SU-DHL-6 (cell line): ENCODE measurements around the gene IQCH.
"Not testable (repeated sequence)": the region's sequence is repeated elsewhere in the genome, so short reads cannot be mapped to it uniquely, and the experiment has no call there.

ENCODE experiments used
- H2AFZ ChIP-seq: fragments of 200-600 bp; sonication (generic); 2 replicates; pipeline ENCODE4 v1.6.1; 2014; ENCODE audit warnings: low read depth, mild to moderate bottlenecking, moderate library complexity, mixed read lengths, antibody characterized with exemption, low read length; ENCODE audit not compliant: severe bottlenecking
- H3F3A ChIP-seq: fragments of 200-600 bp; shearing (Covaris generic); 2 replicates; pipeline ENCODE4 v1.6.0; 2016; ENCODE audit warnings: antibody characterized with exemption, mild to moderate bottlenecking; ENCODE audit not compliant: insufficient read depth
- H3K27ac ChIP-seq: fragments of 200-600 bp; sonication (generic); 2 replicates; pipeline ENCODE4 v1.5.1; 2016; ENCODE audit warnings: low read depth, mild to moderate bottlenecking, low read length, moderate library complexity, mixed read lengths
- H3K27me3 ChIP-seq: fragments of 200-600 bp; sonication (generic), shearing (Covaris generic); 2 replicates; pipeline ENCODE4 v1.6.0; 2014; ENCODE audit warnings: mild to moderate bottlenecking, low read length
- H3K36me3 ChIP-seq: fragments of 200-600 bp; sonication (generic); 2 replicates; pipeline ENCODE4 v1.6.1; 2014; ENCODE audit warnings: mild to moderate bottlenecking, low read length, mixed read lengths
- H3K4me2 ChIP-seq: fragments of 300-600, 200-600 bp; shearing (Covaris generic), sonication (generic); 2 replicates; pipeline ENCODE4 v1.6.0; 2014; ENCODE audit warnings: low read length, low read depth, mild to moderate bottlenecking; ENCODE audit not compliant: poor library complexity, severe bottlenecking
- H3K4me3 ChIP-seq: fragments of 200-600 bp; sonication (generic); 2 replicates; pipeline ENCODE4 v1.5.1; 2014; ENCODE audit warnings: antibody characterized with exemption, low read length, mild to moderate bottlenecking, mixed read lengths; ENCODE audit not compliant: insufficient read depth, poor library complexity, severe bottlenecking
- H3K79me2 ChIP-seq: fragments of 200-600 bp; sonication (generic); 2 replicates; pipeline ENCODE4 v1.6.1; 2014; ENCODE audit warnings: mild to moderate bottlenecking, low read length, moderate library complexity; ENCODE audit not compliant: insufficient read depth
- H3K9ac ChIP-seq: fragments of 200-600 bp; sonication (generic); 2 replicates; pipeline ENCODE4 v1.7.0; 2014; ENCODE audit warnings: mild to moderate bottlenecking, low read length
- H3K9me2 ChIP-seq: fragments of 200-600 bp; sonication (generic); replicated peaks from 2 replicates; pipeline ENCODE4 v1.6.1; 2014; ENCODE audit warnings: low read length; ENCODE audit not compliant: insufficient read depth
- H3K9me3 ChIP-seq: fragments of 200-600 bp; sonication (generic); 2 replicates; pipeline ENCODE4 v1.6.1; 2014; ENCODE audit warnings: low read length, mixed read lengths; ENCODE audit not compliant: insufficient read depth
- H4K20me1 ChIP-seq: fragments of 200-600 bp; sonication (generic); 2 replicates; pipeline ENCODE4 v1.6.1; 2014; ENCODE audit warnings: low read depth, mild to moderate bottlenecking, antibody characterized with exemption, low read length, moderate library complexity, mixed read lengths
- EZH2phosphoT487 ChIP-seq: fragments of 200-600 bp; sonication (generic), shearing (Covaris generic); conservative IDR thresholded peaks from 2 replicates; pipeline ENCODE4 v1.6.1; 2018; ENCODE audit warnings: mild to moderate bottlenecking, antibody characterized with exemption, low read length, moderate library complexity, mixed read lengths
- TF ChIP-seq, protein P1 (sequence below): fragments of 200-600 bp; sonication (generic); IDR thresholded peaks from one replicate; pipeline ENCODE4 v1.5.1; 2017; ENCODE audit warnings: antibody characterized with exemption, mild to moderate bottlenecking, low read length, moderate library complexity; ENCODE audit not compliant: insufficient read depth, poor library complexity, severe bottlenecking

The IQCH gene

DNA sequence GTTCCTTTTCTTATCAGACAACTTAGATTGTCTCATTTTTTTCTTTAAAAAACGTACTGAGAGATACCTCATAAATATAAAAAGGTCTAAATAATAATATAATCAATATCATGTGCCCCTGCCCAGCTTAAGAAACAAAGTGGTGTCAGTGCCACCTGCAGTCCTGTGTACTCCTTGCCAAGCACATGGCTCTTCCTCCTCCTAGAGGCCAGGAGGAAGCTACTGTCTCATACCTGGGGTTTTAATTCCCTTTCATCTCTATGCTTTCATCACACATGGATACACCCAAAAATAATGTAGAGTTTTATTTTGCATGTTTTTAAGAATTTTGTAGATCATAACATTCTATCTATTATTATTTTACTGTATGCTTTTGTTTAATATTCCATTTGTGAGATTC lies 167.7 kb downstream of the IQCH start:
- no peaks in the 10 kb centered on the region for H3K36me3 ChIP-seq
- no peak overlapping the region for H3K4me3 ChIP-seq
- H4K20me1 ChIP-seq, result no peaks in the 10 kb centered on the region
- H3K9me3 ChIP-seq, result no peaks in the 10 kb centered on the region
- TF ChIP-seq, protein P1, sequence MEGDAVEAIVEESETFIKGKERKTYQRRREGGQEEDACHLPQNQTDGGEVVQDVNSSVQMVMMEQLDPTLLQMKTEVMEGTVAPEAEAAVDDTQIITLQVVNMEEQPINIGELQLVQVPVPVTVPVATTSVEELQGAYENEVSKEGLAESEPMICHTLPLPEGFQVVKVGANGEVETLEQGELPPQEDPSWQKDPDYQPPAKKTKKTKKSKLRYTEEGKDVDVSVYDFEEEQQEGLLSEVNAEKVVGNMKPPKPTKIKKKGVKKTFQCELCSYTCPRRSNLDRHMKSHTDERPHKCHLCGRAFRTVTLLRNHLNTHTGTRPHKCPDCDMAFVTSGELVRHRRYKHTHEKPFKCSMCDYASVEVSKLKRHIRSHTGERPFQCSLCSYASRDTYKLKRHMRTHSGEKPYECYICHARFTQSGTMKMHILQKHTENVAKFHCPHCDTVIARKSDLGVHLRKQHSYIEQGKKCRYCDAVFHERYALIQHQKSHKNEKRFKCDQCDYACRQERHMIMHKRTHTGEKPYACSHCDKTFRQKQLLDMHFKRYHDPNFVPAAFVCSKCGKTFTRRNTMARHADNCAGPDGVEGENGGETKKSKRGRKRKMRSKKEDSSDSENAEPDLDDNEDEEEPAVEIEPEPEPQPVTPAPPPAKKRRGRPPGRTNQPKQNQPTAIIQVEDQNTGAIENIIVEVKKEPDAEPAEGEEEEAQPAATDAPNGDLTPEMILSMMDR, result no peak
- TF ChIP-seq EZH2phosphoT487, result no peak
- no peak overlapping the region for H2AFZ ChIP-seq
- no peak overlapping the region for H3K9ac ChIP-seq
- H3F3A ChIP-seq, result no peaks in the 10 kb centered on the region
- no peaks in the 10 kb centered on the region for H3K79me2 ChIP-seq
- H3K4me2 ChIP-seq, result no peak overlapping the region
- no peaks in the 10 kb centered on the region for H3K27me3 ChIP-seq
- H3K27ac ChIP-seq, result no peak overlapping the region
- H3K9me2 ChIP-seq, result no peaks in the 10 kb centered on the region

DNA sequence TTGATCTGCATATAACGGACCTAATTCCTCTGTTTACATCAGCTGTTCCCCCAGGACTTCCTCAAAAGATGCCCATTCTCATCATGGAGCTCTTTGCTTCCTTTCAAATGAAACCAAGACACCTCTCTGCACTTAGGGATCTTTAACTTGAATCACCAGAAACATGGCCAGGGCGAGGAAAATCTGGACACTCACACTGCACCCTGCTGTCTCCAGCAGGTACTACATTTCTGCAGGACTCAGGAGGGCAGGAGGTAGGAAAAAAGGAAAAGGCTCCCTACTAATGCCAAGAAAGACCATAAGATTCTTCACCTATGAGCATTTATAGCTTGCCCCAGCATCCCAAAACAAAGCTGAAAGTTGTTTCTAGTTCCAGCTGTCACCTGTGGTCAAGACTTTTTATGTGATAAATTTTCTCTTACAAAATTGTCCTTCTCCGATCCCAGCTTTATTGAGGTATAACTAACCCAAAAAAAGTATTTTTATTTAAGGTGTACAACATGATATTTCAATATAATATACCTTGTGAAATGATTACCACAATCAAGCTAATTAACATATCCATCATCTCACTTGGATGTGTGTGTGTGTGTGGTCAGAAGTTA lies 179.0 kb downstream of the IQCH start:
- TF ChIP-seq, protein P1, result peak; percentile 56
- TF ChIP-seq EZH2phosphoT487, result no peak
- Histone ChIP-seq H3K9me2 (no peaks in the 10 kb centered on the region), H3K27ac (no peak overlapping the region), H3K4me2 (no peak overlapping the region), H3F3A (no peaks in the 10 kb centered on the region), H3K36me3 (no peaks in the 10 kb centered on the region), H3K27me3 (no peaks in the 10 kb centered on the region), H3K4me3 (no peak overlapping the region), H4K20me1 (no peaks in the 10 kb centered on the region), H3K9ac (no peak overlapping the region), H2AFZ (no peak overlapping the region), H3K9me3 (no peaks in the 10 kb centered on the region), H3K79me2 (no peaks in the 10 kb centered on the region)

DNA sequence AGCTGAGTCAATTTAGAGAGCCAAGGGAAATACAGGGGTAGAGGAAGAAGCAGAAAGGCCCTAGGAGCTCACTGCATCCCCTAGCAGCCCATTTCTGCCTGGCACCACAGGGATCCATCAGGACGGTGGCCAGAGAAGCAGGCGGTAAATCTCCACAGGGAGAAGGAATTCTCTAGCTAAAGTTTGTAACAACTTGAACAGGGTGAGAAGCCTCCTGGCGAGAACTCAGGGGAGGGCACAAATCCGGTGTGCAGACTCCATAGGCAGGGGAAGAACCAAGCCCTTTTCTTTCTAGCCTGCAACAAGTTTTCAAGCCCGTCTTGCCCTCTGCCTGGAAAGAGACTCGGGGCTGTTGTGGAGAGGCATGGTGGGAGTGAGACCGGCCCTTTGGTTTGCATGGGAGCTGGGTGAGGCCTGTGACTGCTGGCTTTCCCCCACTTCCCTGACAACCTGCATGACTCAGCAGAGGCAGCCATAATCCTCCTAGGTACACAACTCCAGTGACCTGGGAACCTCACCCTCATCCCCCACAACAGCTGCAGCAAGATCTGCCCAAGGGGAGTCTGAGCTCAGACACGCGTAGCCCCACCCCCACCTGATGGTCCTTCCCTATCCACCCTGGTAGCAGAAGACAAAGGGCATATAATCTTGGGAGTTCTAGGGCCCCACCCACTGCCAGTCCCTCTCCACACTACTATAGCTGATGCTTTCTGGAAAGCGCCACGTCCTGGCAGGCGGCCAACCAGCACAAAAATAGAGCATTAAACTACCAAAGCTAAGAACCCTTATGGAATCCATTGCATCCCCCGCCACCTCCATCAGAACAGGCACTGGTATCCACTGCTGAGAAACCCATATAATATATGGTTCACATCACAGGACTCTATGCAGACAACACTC lies 182.0 kb downstream of the IQCH start:
- not testable (repeated sequence) for H3K9me3 ChIP-seq, H3K79me2 ChIP-seq, H3K4me2 ChIP-seq, H3K4me3 ChIP-seq, H3K36me3 ChIP-seq, H3K27me3 ChIP-seq, H3K9me2 ChIP-seq, H4K20me1 ChIP-seq, H3K9ac ChIP-seq, H3F3A ChIP-seq, H2AFZ ChIP-seq, H3K27ac ChIP-seq

DNA sequence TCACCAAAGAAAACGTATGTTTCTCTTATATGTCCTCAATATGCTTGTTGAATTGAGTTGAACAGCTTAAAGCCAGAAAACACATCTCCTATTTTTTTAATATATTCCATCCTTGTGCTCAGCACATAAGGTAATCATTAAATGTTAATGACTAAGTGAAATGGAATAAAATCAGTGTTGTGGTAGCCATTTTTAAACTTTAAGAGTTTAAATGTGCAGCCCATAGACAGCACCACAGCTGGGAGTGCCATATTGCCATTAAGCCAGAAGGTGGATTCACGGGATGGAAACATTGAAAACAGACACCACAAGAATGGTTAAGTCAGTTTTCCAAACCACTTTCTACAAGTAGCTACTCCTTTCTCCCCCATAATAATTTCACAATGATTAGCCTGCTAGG lies 189.5 kb downstream of the IQCH start:
- H3K4me2 ChIP-seq, result no peak overlapping the region

More for the DNA sequence above, 189.5 kb downstream of the IQCH start:
- H3K9me3 ChIP-seq, result no peaks in the 10 kb centered on the region
- H3K9ac ChIP-seq, result no peak overlapping the region
- TF ChIP-seq, protein P1, result no peak
- no peak for TF ChIP-seq EZH2phosphoT487
- no peak overlapping the region for H2AFZ ChIP-seq
- no peak overlapping the region for H3K27ac ChIP-seq
- no peaks in the 10 kb centered on the region for H3K27me3 ChIP-seq
- H3F3A ChIP-seq, result no peaks in the 10 kb centered on the region
- H3K79me2 ChIP-seq, result no peaks in the 10 kb centered on the region
- H3K9me2 ChIP-seq, result no peaks in the 10 kb centered on the region
- H3K36me3 ChIP-seq, result no peaks in the 10 kb centered on the region; the same call in 1 of the 2 replicates
- H4K20me1 ChIP-seq, result no peaks in the 10 kb centered on the region
- H3K4me3 ChIP-seq, result no peak overlapping the region
